Calu3 (cell line): ENCODE results near the gene EPAS1. TPM values are rescaled to one million over a fixed set of nuclear protein-coding genes. Genes with fewer than 3 reads are reported as not detected.
A peak's percentile ranks its signal among the peaks of the same experiment; 100 is the strongest.

Source experiments
- BruUV-seq: library from RNA; stranded (reverse); fragments of 400-500 nt; replicated peaks from 2 replicates; lab custom pipeline; 2021; lab: Mats Ljungman, UMichigan
- CTCF ChIA-PET: fragments of 300-600 bp; sonication (Branson Sonifier 250); formaldehyde crosslinking; loops from one replicate; lab custom pipeline; 2022; ENCODE audit warnings: antibody characterized with exemption; lab: Charles Lee
- DNase-seq: peaks from one replicate; pipeline ENCODE4 v3.0.0; 2022
- H3K27ac Mint-ChIP-seq: one replicate; pipeline ENCODE4 v1.8.0; 2022; ENCODE audit warnings: mixed read lengths; ENCODE audit not compliant: unreplicated experiment
- H3K27me3 Mint-ChIP-seq: one replicate; pipeline ENCODE4 v1.8.0; 2022; ENCODE audit warnings: mixed read lengths; ENCODE audit not compliant: unreplicated experiment
- H3K36me3 Mint-ChIP-seq: one replicate; pipeline ENCODE4 v1.8.0; 2022; ENCODE audit warnings: mild to moderate bottlenecking, moderate library complexity, mixed read lengths; ENCODE audit not compliant: insufficient read depth, unreplicated experiment
- H3K4me1 Mint-ChIP-seq: one replicate; pipeline ENCODE4 v1.8.0; 2022; ENCODE audit warnings: mild to moderate bottlenecking, low read depth, mixed read lengths; ENCODE audit not compliant: unreplicated experiment
- H3K4me3 Mint-ChIP-seq: one replicate; pipeline ENCODE4 v1.8.0; 2022; ENCODE audit warnings: mild to moderate bottlenecking, low read depth, moderate library complexity, mixed read lengths; ENCODE audit not compliant: unreplicated experiment
- H3K9me3 Mint-ChIP-seq: one replicate; pipeline ENCODE4 v1.8.0; 2022; ENCODE audit warnings: low read depth, mixed read lengths; ENCODE audit not compliant: unreplicated experiment
- intact Hi-C: fragments of 100-400 bp; cut with micrococcal nuclease; formaldehyde crosslinking; loops from one replicate; pipeline ENCODE4 v1.10.0; 2022; ENCODE audit not compliant: unreplicated experiment
- total RNA-seq: library from RNA; stranded (reverse); gene quantifications from 2 replicates; pipeline ENCODE4 v1.2.3, GENCODE V29; 2022
- TF ChIP-seq, protein P1 (sequence below): fragments of 200-600 bp; IDR thresholded peaks from one replicate; pipeline ENCODE4 v1.8.0; 2022; ENCODE audit warnings: antibody characterized with exemption; ENCODE audit not compliant: unreplicated experiment

EPAS1 gene
- total RNA-seq, 1 experiment from 2014 or later = 18.5 TPM

DNA sequence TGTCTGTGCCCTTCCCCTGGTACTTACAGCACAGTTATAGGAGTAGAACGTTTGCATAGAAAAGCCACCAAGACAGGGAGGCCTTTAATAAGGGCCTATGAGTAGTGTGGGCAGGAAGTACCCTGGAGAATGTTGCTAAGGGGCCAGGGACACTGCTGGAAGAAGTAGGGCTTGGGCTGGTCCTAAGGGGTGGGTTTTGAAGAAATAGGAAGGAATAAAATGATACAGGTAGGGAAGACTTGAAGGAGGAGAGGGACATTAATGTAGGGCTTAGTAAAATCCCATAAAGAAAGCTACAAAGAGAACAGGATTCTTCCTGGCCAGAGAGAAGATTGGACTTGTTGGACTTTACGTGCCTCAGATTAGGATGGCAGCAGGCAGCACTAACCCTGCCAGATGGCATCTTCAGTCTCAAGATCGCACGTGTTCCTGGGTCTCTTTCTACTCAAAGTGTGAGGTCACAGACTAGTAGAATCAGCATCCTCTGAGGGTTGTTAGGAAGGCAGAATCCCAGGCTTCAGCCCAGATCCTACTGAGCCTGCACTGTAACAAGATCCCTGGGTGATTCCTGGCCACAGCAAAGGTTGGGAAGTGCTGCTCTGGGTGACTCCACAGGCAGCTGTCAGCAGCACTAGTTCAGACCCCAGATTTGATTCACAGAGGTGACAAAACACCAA, 39.2 kb downstream of the EPAS1 start:
- TF ChIP-seq, protein P1, sequence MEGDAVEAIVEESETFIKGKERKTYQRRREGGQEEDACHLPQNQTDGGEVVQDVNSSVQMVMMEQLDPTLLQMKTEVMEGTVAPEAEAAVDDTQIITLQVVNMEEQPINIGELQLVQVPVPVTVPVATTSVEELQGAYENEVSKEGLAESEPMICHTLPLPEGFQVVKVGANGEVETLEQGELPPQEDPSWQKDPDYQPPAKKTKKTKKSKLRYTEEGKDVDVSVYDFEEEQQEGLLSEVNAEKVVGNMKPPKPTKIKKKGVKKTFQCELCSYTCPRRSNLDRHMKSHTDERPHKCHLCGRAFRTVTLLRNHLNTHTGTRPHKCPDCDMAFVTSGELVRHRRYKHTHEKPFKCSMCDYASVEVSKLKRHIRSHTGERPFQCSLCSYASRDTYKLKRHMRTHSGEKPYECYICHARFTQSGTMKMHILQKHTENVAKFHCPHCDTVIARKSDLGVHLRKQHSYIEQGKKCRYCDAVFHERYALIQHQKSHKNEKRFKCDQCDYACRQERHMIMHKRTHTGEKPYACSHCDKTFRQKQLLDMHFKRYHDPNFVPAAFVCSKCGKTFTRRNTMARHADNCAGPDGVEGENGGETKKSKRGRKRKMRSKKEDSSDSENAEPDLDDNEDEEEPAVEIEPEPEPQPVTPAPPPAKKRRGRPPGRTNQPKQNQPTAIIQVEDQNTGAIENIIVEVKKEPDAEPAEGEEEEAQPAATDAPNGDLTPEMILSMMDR = no peak
- H3K36me3 Mint-ChIP-seq = peaks cover 5% of the 10 kb centered on the region
- BruUV-seq = no TSS peak
- intact Hi-C loops = loop anchor here (2.0 kb wide), 1 partner anchor 30 kb away; no protein-coding TSS in a partner anchor
- H3K4me1 Mint-ChIP-seq = peaks cover 41% of the 10 kb centered on the region
- H3K27me3 Mint-ChIP-seq = peaks cover 12% of the 10 kb centered on the region
- peak overlapping the region; percentile 7 for H3K27ac Mint-ChIP-seq
- no peaks in the 10 kb centered on the region for H3K9me3 Mint-ChIP-seq
- DNase-seq = no peak
- CTCF ChIA-PET = interaction anchor here (0.6 kb wide), 1 partner anchor 45 kb away, joined by 6 read pairs; no protein-coding TSS in a partner anchor
- H3K4me3 Mint-ChIP-seq = peak overlapping the region; percentile 6

DNA sequence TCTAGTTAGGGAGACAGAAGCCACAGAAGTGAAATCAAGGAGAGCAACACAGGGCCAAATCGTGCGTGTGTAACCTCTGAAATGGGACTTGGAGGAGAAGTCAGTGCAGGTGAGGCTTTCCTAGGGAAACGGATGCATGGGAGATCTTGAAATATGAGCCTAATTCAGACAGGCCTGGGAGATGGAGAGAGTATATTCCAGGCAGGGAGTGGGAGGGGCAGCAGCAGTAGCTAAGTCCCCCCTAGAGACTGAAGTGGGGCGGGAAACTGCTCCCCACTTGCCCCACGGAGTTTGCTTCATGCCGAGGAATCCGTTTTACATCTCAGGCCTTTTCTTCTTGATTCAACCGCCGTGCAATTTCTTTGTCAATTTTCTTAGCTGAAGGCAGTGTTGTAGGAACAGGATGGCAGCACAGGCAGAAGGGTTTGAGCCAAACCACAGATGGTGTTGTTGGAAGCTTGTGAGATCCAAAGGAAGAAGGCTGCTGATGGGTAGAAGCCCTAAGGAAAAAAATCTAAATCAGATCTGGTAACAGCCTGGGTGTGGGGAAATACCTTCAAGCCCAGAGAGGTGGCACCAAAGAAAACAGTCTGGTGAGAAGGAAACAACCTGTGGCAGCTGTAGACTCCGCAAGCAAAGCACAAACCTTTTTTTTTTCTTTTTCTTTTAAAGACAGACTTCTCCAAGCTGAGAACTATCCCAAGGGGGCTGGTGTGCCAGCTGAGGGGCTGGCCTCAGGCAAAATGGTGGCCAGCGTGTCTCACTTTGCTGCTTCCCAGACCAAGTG, 40.2 kb downstream of the EPAS1 start:
- Mint-ChIP-seq H3K9me3 (no peaks in the 10 kb centered on the region), H3K36me3 (no peaks in the 10 kb centered on the region), H3K27me3 (peaks cover 22% of the 10 kb centered on the region), H3K27ac (no peak overlapping the region), H3K4me3 (no peak overlapping the region), H3K4me1 (peaks cover 31% of the 10 kb centered on the region)
- BruUV-seq = no TSS peak
- intact Hi-C loops = loop anchor here (2.0 kb wide), 1 partner anchor 31 kb away; no protein-coding TSS in a partner anchor
- DNase-seq = no peak
- CTCF ChIA-PET = no interaction called here
- TF ChIP-seq, protein P1 = no peak

DNA sequence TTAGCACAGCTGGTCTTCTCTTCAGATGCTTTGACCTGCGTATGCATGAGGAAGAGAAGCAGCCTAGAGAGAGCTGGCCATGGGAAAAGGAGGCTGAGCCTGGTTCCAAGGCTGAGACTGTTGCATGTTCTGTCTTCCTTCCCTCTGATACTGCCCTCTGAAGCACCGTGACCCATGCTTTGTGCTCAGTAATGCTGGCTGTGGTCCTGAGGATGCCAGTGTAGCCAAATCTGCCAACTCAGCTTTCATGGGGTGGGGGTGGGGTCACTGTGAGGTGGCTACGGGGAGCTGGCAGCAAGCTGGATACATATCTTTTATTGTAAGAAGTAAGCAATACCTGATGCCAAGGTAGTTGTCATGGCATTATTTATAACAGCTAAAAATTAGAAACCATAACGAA, 41.5 kb downstream of the EPAS1 start:
- BruUV-seq = no TSS peak
- Mint-ChIP-seq H3K36me3 (no peaks in the 10 kb centered on the region), H3K27me3 (peaks cover 35% of the 10 kb centered on the region), H3K4me3 (no peak overlapping the region), H3K27ac (no peak overlapping the region), H3K4me1 (peaks cover 31% of the 10 kb centered on the region), H3K9me3 (no peaks in the 10 kb centered on the region)
- TF ChIP-seq, protein P1 = no peak
- no peak for DNase-seq
- intact Hi-C loops = no loop called here
- CTCF ChIA-PET = interaction anchor here (0.6 to 1.3 kb wide), 3 partner anchors 24 to 54 kb away, joined by 3 read pairs; no protein-coding TSS in a partner anchor

DNA sequence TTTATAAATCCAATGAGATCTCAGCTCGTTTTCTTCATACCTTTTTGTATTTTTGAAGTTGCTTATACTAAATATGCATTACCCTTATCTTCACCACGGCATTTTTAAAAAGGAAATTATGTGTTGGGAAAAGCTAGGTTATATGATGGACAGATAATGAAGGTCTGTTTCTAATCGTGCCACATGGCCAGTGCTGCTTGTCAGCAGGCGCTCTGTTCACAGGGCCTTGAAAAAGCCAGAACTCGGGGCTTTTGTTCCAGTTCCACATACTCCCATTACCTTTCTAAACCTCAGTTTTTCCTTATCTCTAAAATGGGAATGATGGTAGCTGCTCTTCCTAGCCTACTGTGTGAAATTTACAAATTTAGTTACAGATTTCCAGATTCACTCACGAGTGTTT, 42.0 kb downstream of the EPAS1 start:
- CTCF ChIA-PET = interaction anchor here (0.6 to 1.3 kb wide), 3 partner anchors 24 to 54 kb away, joined by 3 read pairs; no protein-coding TSS in a partner anchor
- H3K4me1 Mint-ChIP-seq = peaks cover 28% of the 10 kb centered on the region
- no peak overlapping the region for H3K27ac Mint-ChIP-seq
- DNase-seq = no peak
- intact Hi-C loops = no loop called here
- BruUV-seq = no TSS peak
- H3K4me3 Mint-ChIP-seq = no peak overlapping the region
- H3K27me3 Mint-ChIP-seq = peaks cover 35% of the 10 kb centered on the region
- H3K9me3 Mint-ChIP-seq = no peaks in the 10 kb centered on the region
- TF ChIP-seq, protein P1 = no peak
- no peaks in the 10 kb centered on the region for H3K36me3 Mint-ChIP-seq
